ENCODE results near the gene ADORA2A. TPM values are rescaled to one million over a fixed set of nuclear protein-coding genes. Genes with fewer than 3 reads are reported as not detected.

The ADORA2A gene
- total RNA-seq, 1 donor, result 3.9 TPM

DNA sequence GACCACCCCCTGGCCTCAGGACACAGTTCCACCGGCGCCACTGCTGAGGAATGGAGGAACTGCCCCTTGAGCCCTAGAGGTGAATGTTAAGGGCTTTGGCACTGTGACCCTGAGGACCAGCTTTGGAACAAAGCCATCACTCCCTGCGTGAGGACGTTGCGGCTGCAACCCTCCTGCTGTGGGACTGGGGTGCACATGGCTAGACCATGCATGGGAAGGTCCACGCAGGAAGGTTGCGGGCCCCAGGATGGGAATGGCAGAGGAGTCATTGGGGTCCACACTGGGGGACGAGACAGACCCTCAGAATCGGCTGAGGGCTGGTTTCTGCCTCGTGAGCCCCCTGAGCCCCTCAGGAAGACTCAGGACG, 6.4 kb upstream of the ADORA2A start:
- H3K4me3 ChIP-seq (ENCODE audit: low read depth, low read length), result no peak overlapping the region
- DNase-seq (ENCODE audit: low read depth), result no peak
- TF ChIP-seq, protein P1, sequence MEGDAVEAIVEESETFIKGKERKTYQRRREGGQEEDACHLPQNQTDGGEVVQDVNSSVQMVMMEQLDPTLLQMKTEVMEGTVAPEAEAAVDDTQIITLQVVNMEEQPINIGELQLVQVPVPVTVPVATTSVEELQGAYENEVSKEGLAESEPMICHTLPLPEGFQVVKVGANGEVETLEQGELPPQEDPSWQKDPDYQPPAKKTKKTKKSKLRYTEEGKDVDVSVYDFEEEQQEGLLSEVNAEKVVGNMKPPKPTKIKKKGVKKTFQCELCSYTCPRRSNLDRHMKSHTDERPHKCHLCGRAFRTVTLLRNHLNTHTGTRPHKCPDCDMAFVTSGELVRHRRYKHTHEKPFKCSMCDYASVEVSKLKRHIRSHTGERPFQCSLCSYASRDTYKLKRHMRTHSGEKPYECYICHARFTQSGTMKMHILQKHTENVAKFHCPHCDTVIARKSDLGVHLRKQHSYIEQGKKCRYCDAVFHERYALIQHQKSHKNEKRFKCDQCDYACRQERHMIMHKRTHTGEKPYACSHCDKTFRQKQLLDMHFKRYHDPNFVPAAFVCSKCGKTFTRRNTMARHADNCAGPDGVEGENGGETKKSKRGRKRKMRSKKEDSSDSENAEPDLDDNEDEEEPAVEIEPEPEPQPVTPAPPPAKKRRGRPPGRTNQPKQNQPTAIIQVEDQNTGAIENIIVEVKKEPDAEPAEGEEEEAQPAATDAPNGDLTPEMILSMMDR (IDR thresholded peaks at IDR 0.05; ENCODE audit: insufficient read depth, low read depth, low read length), result no peak

DNA sequence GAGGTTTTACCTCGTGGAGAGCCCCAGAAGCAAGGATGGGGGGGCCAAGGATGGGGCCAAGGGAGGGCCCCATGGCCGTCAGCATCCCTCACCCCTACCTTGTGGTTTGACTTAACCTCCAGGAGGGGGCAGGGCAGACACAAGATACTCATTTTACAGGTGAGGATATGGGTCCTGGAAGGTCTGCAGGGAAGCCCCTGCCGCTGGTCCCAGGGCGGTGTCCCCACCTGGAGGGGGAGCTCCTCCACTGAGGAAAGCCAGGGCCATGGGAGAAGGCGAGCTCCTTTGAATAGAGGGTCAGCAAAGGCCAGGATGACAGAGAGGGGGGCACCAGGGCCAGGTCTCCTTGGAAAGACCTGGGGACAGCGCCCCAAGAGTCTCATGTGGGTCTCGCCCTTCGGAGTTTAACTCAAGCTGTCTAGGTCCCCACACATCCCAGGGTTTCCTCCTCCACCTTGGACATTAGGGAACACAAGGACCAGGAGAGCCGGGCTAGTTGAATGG, 5.9 kb upstream of the ADORA2A start:
- no peak for DNase-seq (ENCODE audit: low read depth)
- TF ChIP-seq, protein P1 (IDR thresholded peaks at IDR 0.05; ENCODE audit: insufficient read depth, low read depth, low read length), result peak; percentile 14
- H3K4me3 ChIP-seq (ENCODE audit: low read depth, low read length), result no peak overlapping the region

- DNase-seq (ENCODE audit: low read depth), result no peak
- TF ChIP-seq, protein P1 (IDR thresholded peaks at IDR 0.05; ENCODE audit: insufficient read depth, low read depth, low read length), result no peak
- H3K4me3 ChIP-seq (ENCODE audit: low read depth, low read length), result no peak overlapping the region
These were observed 5.2 kb upstream of the ADORA2A start for GRCh38 chr22:24422102-24422665.

- DNase-seq (ENCODE audit: low read depth), result no peak
- TF ChIP-seq, protein P1 (IDR thresholded peaks at IDR 0.05; ENCODE audit: insufficient read depth, low read depth, low read length), result peak; percentile 74
These were observed 3.8 kb upstream of the ADORA2A start for GRCh38 chr22:24423519-24424000.

GRCh38 chr22:24424001-24424900, 3.1 kb upstream of the ADORA2A start:
- peak overlapping the region; percentile 56 for H3K4me3 ChIP-seq (ENCODE audit: low read depth, low read length)
- TF ChIP-seq, protein P1 (IDR thresholded peaks at IDR 0.05; ENCODE audit: insufficient read depth, low read depth, low read length), result no peak
- DNase-seq (ENCODE audit: low read depth), result no peak

More at GRCh38 chr22:24423519-24424000, 3.8 kb upstream of the ADORA2A start:
- H3K4me3 ChIP-seq (ENCODE audit: low read depth, low read length), result peak overlapping the region; percentile 56

DNA sequence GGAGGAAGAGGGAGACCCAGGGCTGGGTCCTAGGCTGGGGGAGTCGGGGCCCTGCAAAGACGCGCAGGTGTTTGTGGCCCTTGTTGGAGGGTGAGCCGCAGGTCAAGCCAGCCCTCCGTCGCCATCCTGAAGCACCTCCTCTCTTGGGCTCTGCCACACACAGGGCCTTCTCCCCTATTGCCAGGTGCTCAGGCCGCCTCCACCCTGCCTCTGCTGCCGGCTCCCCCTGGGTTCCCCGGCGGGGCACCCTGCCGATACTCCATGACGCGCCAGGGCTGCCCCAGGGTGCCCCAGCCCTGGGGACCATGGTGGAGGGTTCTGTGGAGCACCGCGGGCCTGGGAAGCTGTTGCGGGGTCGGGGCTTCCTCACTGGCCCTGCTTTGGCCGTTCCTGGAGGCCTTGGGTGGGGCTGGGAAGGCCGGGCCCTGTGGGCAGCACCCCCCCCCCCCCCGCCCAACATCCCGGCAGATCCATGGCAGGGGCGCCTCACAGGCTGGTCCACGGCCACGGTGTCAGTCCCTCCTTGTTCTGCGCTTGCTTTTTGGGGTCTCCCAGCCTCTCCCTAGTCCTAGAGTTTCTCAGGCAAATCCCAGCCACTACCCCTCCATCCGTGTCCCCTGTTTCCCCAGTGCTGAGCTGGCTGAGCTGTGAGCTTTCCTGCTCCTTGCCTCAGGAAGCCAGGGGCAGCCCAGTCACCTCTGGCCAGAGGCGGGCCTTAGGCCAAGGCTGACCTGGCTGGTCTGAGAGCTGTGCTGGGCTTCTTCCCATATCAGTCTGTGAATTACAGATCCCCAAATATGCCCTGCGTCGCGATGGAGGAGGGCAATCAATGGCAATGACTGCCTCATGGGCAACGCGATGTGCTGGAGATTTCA, 2.3 kb upstream of the ADORA2A start:
- TF ChIP-seq, protein P1 (IDR thresholded peaks at IDR 0.05; ENCODE audit: insufficient read depth, low read depth, low read length), result no peak
- no peak overlapping the region for H3K4me3 ChIP-seq (ENCODE audit: low read depth, low read length)
- no peak for DNase-seq (ENCODE audit: low read depth)

Data from fibroblast of villous mesenchyme (primary cell).